Stimulated activated memory B cell treated with anti-CD40 and anti-IgM and Interleukin-4, amounts not matched to agents 10 μg/mL and 1 μg/mL and 100 μg/mL, for 72 hours (primary cell): Measurements from ENCODE around the gene PRR14L.
"Not testable (repeated sequence)": the region's sequence is repeated elsewhere in the genome, so short reads cannot be mapped to it uniquely, and the experiment has no call there.

Experiments used
- ATAC-seq: fragments of 150-1000 bp; cut with Tn5 transposase; 2 replicates; pipeline ENCODE4 v1.10.0; 2021
- H3K27ac Mint-ChIP-seq: one replicate; pipeline ENCODE4 v1.8.0; 2022; ENCODE audit warnings: mild to moderate bottlenecking, mixed read lengths
- H3K27me3 Mint-ChIP-seq: one replicate; pipeline ENCODE4 v1.8.0; 2022; ENCODE audit warnings: mixed read lengths
- H3K36me3 Mint-ChIP-seq: one replicate; pipeline ENCODE4 v1.8.0; 2022; ENCODE audit warnings: mixed read lengths
- H3K4me1 Mint-ChIP-seq: one replicate; pipeline ENCODE4 v1.8.0; 2022; ENCODE audit warnings: mixed read lengths
- H3K4me3 Mint-ChIP-seq: one replicate; pipeline ENCODE4 v1.8.0; 2022; ENCODE audit warnings: mild to moderate bottlenecking, moderate library complexity, mixed read lengths
- H3K9me3 Mint-ChIP-seq: one replicate; pipeline ENCODE4 v1.8.0; 2022; ENCODE audit warnings: mixed read lengths

The PRR14L gene

GRCh38 chr22:31680861-31681341 is 69.0 kb downstream of the PRR14L start:
- H3K4me1 Mint-ChIP-seq, result peaks cover 12% of the 10 kb centered on the region
- peaks cover 19% of the 10 kb centered on the region for H3K36me3 Mint-ChIP-seq
- H3K9me3 Mint-ChIP-seq, result no peaks in the 10 kb centered on the region
- H3K27me3 Mint-ChIP-seq, result no peaks in the 10 kb centered on the region
- no peak for ATAC-seq
- no peak overlapping the region for H3K4me3 Mint-ChIP-seq
- no peak overlapping the region for H3K27ac Mint-ChIP-seq

- H3K4me3 Mint-ChIP-seq, result no peak overlapping the region
- no peak for ATAC-seq
- peaks cover 22% of the 10 kb centered on the region for H3K4me1 Mint-ChIP-seq
- H3K36me3 Mint-ChIP-seq, result no peaks in the 10 kb centered on the region
- no peaks in the 10 kb centered on the region for H3K9me3 Mint-ChIP-seq
- H3K27me3 Mint-ChIP-seq, result no peaks in the 10 kb centered on the region
- H3K27ac Mint-ChIP-seq, result peak overlapping the region; percentile 33
Observed at GRCh38 chr22:31678748-31679147, 71.2 kb downstream of the PRR14L start.

- Mint-ChIP-seq H3K27me3 (no peaks in the 10 kb centered on the region), H3K27ac (peak overlapping the region; percentile 90), H3K4me1 (peaks cover 22% of the 10 kb centered on the region), H3K36me3 (no peaks in the 10 kb centered on the region), H3K9me3 (peaks cover 3% of the 10 kb centered on the region), H3K4me3 (peak overlapping the region; percentile 91)
- peak; percentile 100 for ATAC-seq
Observed at GRCh38 chr22:31676700-31677099, 73.2 kb downstream of the PRR14L start.

- not testable (repeated sequence) for H3K36me3 Mint-ChIP-seq, H3K27me3 Mint-ChIP-seq, H3K4me3 Mint-ChIP-seq, ATAC-seq, H3K9me3 Mint-ChIP-seq
- H3K4me1 Mint-ChIP-seq, result peaks cover 22% of the 10 kb centered on the region
- H3K27ac Mint-ChIP-seq, result peak overlapping the region; percentile 48
Observed at GRCh38 chr22:31674219-31674618, 75.7 kb downstream of the PRR14L start.

- H3K4me3 Mint-ChIP-seq, H3K27me3 Mint-ChIP-seq, H3K36me3 Mint-ChIP-seq, H3K4me1 Mint-ChIP-seq, ATAC-seq, H3K27ac Mint-ChIP-seq, H3K9me3 Mint-ChIP-seq: not testable (repeated sequence)
Observed at GRCh38 chr22:31668849-31669248, 81.1 kb downstream of the PRR14L start.

GRCh38 chr22:31662668-31663037 is 87.3 kb downstream of the PRR14L start:
- H3K36me3 Mint-ChIP-seq, result peaks cover 12% of the 10 kb centered on the region
- peak overlapping the region; percentile 85 for H3K27ac Mint-ChIP-seq
- peaks cover 31% of the 10 kb centered on the region for H3K4me1 Mint-ChIP-seq
- ATAC-seq, result no peak
- H3K4me3 Mint-ChIP-seq, result peak overlapping the region; percentile 86
- no peaks in the 10 kb centered on the region for H3K9me3 Mint-ChIP-seq
- H3K27me3 Mint-ChIP-seq, result no peaks in the 10 kb centered on the region

GRCh38 chr22:31661851-31662667 is 87.9 kb downstream of the PRR14L start, which contains the start of gene PISD:
TSS of gene PISD (minus strand) at chr22:31662215. CDS start at chr22:31662208, 7 bp downstream.
- peaks cover 12% of the 10 kb centered on the region for H3K36me3 Mint-ChIP-seq
- peak within 1 kb of the TSS; percentile 85 for H3K27ac Mint-ChIP-seq
- H3K4me1 Mint-ChIP-seq, result peaks cover 31% of the 10 kb centered on the region
- no peaks in the 10 kb centered on the region for H3K27me3 Mint-ChIP-seq
- H3K4me3 Mint-ChIP-seq, result peak within 1 kb of the TSS; percentile 86
- H3K9me3 Mint-ChIP-seq, result no peaks in the 10 kb centered on the region
- ATAC-seq, result peak; percentile 98

- Mint-ChIP-seq H3K27ac (peak overlapping the region; percentile 85), H3K4me1 (peaks cover 37% of the 10 kb centered on the region), H3K36me3 (peaks cover 19% of the 10 kb centered on the region), H3K4me3 (peak overlapping the region; percentile 86)
- not testable (repeated sequence) for H3K27me3 Mint-ChIP-seq, H3K9me3 Mint-ChIP-seq
- ATAC-seq, result peak; percentile 65
Observed at GRCh38 chr22:31660860-31661341, 89.0 kb downstream of the PRR14L start.

- Mint-ChIP-seq H3K27ac (no peak overlapping the region), H3K4me3 (no peak overlapping the region), H3K4me1 (peaks cover 37% of the 10 kb centered on the region), H3K9me3 (no peaks in the 10 kb centered on the region), H3K27me3 (no peaks in the 10 kb centered on the region), H3K36me3 (peaks cover 22% of the 10 kb centered on the region)
- ATAC-seq, result no peak
Observed at GRCh38 chr22:31659246-31659645, 90.7 kb downstream of the PRR14L start.

- peak overlapping the region; percentile 13 for H3K27ac Mint-ChIP-seq
- H3K4me1 Mint-ChIP-seq, result peaks cover 58% of the 10 kb centered on the region
- no peaks in the 10 kb centered on the region for H3K9me3 Mint-ChIP-seq
- ATAC-seq, result no peak
- H3K36me3 Mint-ChIP-seq, result peaks cover 26% of the 10 kb centered on the region
- H3K4me3 Mint-ChIP-seq, result no peak overlapping the region
- H3K27me3 Mint-ChIP-seq, result no peaks in the 10 kb centered on the region
Observed at GRCh38 chr22:31654408-31654807, 95.5 kb downstream of the PRR14L start.

GRCh38 chr22:31653944-31654343 is 96.0 kb downstream of the PRR14L start:
- Mint-ChIP-seq H3K4me1 (peaks cover 54% of the 10 kb centered on the region), H3K9me3 (no peaks in the 10 kb centered on the region), H3K4me3 (no peak overlapping the region), H3K27ac (peak overlapping the region; percentile 13), H3K36me3 (peaks cover 26% of the 10 kb centered on the region), H3K27me3 (no peaks in the 10 kb centered on the region)
- no peak for ATAC-seq

- no peak for ATAC-seq
- Mint-ChIP-seq H3K9me3 (no peaks in the 10 kb centered on the region), H3K36me3 (peaks cover 29% of the 10 kb centered on the region), H3K4me1 (peaks cover 53% of the 10 kb centered on the region), H3K4me3 (no peak overlapping the region), H3K27ac (peak overlapping the region; percentile 78), H3K27me3 (no peaks in the 10 kb centered on the region)
Observed at GRCh38 chr22:31652911-31653684, 96.8 kb downstream of the PRR14L start.

GRCh38 chr22:31652088-31652487 is 97.8 kb downstream of the PRR14L start:
- peaks cover 24% of the 10 kb centered on the region for H3K36me3 Mint-ChIP-seq
- H3K4me3 Mint-ChIP-seq, result peak overlapping the region; percentile 31
- H3K4me1 Mint-ChIP-seq, result peaks cover 54% of the 10 kb centered on the region
- H3K9me3 Mint-ChIP-seq, result no peaks in the 10 kb centered on the region
- no peak for ATAC-seq
- H3K27me3 Mint-ChIP-seq, result no peaks in the 10 kb centered on the region
- H3K27ac Mint-ChIP-seq, result peak overlapping the region; percentile 78

- peaks cover 21% of the 10 kb centered on the region for H3K36me3 Mint-ChIP-seq
- ATAC-seq, result peak; percentile 39
- peak overlapping the region; percentile 58 for H3K4me3 Mint-ChIP-seq
- H3K4me1 Mint-ChIP-seq, result peaks cover 56% of the 10 kb centered on the region
- H3K27me3 Mint-ChIP-seq, result no peaks in the 10 kb centered on the region
- H3K9me3 Mint-ChIP-seq, result no peaks in the 10 kb centered on the region
- peak overlapping the region; percentile 78 for H3K27ac Mint-ChIP-seq
Observed at GRCh38 chr22:31651664-31652063, 98.3 kb downstream of the PRR14L start.

- no peaks in the 10 kb centered on the region for H3K27me3 Mint-ChIP-seq
- peaks cover 18% of the 10 kb centered on the region for H3K36me3 Mint-ChIP-seq
- H3K27ac Mint-ChIP-seq, result no peak overlapping the region
- ATAC-seq, result no peak
- H3K4me3 Mint-ChIP-seq, result no peak overlapping the region
- H3K9me3 Mint-ChIP-seq, result no peaks in the 10 kb centered on the region
- H3K4me1 Mint-ChIP-seq, result peaks cover 61% of the 10 kb centered on the region
Observed at GRCh38 chr22:31650391-31650790, 99.5 kb downstream of the PRR14L start.
